ENCODE measurements around the gene LRRC59.
A peak's percentile ranks its signal among the peaks of the same experiment; 100 is the strongest.
"Not testable (repeated sequence)": the region's sequence is repeated elsewhere in the genome, so short reads cannot be mapped to it uniquely, and the experiment has no call there.

The LRRC59 gene

DNA sequence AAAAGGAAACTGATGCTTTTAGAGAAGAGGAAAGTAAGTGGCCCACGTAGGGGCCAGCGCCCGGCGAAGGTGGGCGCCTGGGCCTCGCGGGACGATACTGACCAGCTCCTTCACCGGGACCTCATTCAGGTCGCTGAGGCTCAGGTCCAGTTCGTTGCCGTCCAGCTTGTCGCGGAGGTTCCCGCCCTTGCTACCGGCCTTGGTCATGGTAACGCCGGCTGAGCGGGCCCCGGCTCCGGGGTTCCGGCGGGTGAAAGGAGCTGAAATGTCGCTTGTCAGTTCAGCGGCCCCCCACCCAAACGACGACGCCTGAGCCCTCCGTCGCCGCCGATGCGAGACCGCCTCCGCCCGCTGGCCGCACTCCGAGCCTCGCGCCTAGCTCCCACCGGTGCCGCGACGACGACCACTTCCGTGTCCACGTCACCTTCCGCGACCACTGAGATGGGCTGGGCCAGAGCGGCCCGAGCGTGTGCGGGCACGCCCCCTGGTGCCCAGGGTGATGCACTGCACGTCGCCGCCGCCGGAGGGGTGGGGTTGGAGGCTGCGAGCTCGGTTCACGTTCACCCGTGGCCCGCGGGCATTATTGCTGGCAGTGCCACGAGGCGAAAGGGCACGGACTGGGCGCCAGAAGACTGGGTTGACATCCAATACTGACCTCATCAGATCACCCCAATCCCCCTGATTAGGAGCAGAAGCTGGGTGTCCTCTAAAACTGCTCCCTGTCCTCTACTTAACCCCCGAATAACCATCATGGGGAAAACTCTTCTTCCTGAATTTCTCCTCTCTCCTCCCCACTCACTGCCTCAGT lies at the start of gene LRRC59:
Gene LRRC59 (minus strand): TSS at position 413 of the 808 bp plus-strand sequence. CDS start 206 bp downstream, at position 207.
- DNase-seq = peak; percentile 94

DNA sequence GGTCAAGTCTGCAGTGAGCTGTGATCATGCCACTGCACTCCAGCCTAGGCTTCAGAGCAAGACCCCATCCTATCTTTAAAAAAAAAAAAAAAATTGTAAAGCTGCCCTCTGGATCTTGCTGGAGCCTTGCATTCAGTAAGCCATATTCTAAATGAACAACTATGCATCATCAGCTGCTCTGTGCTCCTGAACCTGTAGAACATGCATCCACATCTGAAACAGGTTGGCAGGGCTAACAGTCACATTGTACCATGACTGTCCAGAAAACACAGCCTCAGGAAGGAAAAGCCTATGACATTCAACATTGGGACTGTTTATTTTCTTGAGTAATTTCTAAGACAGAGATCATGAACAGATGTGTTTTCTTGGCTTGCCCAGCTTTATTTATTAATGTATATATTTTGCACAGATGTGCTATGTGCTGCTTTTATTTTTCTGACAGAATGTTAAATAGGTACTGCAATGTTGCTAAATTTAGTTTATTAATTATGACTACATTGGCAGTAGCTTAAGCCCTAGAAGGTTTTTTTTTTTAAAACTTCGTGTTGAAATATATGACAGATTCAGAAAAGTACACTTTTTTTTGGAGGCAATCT lies 48.5 kb upstream of the LRRC59 start:
- DNase-seq = no peak

DNA sequence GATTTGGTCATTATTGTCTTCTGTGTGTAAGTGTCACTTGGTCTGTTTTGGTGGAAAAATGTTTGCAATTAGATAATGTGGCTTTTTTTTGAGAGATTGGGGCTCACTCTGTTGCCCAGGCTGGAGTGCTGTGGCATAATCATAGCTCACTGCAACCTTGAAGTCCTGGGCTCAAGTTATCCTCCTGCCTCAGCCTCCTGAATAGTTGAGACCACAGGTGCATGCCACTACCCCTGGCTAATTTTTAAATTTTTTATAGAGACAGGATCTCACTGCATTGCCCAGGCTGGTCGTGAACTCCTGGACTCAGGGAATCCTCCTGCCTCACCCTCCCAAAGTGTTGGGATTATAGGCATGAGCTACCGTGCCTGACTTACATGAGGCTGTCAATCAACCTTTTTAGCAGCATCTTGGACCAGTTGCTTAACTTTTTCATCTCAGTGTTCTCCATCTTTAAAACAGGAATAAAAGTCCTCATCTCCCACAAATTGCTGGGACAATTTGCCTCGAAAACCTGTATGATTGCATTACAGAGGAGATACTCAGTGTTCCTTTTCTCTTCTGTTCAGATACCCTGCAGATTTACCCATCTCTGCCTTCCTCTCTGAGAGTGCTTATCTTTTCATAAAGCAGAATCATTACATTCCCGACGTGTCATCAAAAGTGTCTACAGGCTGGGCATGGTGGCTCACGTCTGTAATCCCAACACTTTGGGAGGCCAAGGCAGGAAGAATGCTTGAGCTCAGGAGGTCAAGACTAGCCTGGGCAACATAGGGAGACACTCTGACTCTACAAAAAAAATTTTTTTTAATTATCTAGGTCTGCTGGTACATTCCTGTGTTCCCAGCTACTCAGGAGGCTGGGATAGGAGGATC lies 47.8 kb upstream of the LRRC59 start:
- no peak for DNase-seq

GRCh38 chr17:50443505-50443974 lies 46.2 kb upstream of the LRRC59 start:
- DNase-seq = no peak

- no peak for DNase-seq
Observed at GRCh38 chr17:50440838-50441829, 43.8 kb upstream of the LRRC59 start.

GRCh38 chr17:50440172-50440837 lies 43.0 kb upstream of the LRRC59 start:
- no peak for DNase-seq

DNA sequence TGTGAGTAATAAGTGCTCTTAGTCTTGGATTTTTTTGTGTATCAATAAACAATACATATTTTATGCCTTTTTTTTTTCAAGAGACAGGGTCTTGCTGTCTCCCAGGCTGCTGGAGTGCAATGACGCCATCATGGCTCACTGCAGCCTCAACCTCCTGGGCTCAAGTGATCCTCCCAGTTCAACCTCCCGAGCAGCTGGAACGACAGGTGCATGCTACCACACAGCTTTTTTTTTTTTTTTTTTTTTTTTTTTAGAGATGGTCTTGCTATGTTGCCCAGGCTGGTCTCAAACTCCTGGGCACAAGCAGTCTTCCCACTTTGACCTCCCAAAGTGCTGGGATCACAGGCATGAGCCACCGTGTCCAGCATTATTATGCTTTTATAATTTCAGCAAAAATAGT lies 41.7 kb upstream of the LRRC59 start:
- DNase-seq = no peak

DNA sequence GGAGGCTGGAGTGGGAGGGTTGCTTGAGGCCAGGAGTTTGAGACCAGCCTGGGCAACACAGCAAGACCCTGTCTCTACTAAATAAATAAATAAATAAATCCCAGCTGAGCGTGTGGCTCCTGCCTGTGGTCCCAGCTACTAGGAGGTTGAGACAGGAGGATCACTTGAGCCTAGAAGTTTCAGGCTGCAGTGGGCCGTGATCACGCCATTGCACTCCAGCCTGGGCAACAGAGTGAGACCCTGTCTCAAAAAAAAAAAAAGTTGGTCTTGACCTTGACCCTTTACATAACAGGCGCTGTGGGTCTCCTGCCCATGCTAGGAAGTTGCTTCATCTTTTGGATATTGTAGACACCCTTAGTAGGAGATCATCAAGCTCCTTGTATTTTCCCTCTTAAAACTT lies 40.1 kb upstream of the LRRC59 start:
- DNase-seq = no peak

GRCh38 chr17:50432125-50432762 lies 34.9 kb upstream of the LRRC59 start:
- DNase-seq = no peak

- DNase-seq = no peak
Observed at GRCh38 chr17:50430821-50431618, 33.7 kb upstream of the LRRC59 start.

DNA sequence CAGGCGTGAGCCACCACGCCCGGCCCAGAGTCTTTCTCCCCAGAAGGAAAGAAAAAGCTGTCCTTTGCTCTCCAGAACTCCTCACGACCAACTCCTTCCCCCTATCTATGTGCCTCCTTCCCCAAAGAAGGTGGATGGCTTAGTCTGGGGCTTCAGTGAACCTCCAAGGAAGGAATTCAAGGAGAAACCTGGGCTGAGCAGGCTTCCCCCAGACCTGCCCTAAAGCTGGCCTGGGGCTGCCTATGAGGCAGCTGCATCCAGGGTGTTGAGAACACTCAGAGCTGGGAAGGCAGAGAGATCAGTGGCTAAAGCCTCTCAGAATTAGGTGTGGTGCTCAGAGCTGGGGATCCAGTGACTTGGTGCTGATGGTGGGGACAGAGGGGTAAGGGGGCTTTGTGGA lies 32.5 kb upstream of the LRRC59 start:
- no peak for DNase-seq

DNA sequence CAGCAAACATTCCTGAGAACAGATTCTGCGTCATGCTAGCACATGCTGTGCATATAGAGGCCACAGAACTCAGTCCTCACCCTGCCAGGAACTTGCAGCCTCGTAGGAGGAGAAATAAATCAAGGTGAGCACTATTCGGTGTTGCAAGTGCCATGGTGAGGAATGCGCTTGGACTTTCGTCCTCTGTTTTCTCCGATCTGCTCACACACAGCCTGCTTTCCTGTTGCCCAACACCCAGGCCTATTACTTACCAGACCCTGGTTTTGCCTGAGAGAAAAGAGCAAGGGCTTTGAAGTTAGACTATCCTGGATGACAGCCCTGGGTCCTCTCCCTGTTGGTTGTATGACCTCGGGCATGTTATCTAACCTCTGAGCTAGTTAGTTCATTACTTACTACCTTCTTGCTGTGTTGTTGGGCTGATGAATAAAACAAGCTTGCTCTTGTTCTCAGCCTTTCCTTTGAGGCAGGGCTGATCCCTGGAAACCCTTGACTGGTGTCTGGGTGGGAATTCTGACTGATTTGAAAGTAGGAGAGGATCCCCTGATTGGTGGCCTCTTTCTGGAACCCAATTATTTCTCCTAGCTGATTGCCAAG lies 31.6 kb upstream of the LRRC59 start:
- DNase-seq = no peak

DNA sequence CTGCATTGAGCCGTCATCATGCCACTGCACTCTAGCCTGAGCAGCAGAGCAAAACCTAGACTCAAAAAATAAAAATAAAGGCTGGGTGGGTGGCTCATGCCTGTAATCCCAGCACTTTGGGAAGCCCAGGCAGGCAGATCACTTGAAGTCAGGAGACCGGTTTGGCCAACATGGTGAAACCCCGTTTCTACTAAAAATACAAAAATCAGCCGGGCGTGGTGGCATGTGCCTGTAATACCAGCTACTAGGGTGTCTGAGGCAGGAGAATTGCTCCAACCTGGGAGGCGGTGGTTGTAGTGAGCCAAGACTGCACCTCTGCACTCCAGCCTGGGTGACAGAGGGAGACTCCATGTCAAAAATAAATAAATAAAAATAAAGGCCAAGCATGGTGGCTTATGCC lies 30.8 kb upstream of the LRRC59 start:
- DNase-seq = not testable (repeated sequence)

- peak; percentile 12 to 25 for DNase-seq
Observed at GRCh38 chr17:50426814-50427787, 29.8 kb upstream of the LRRC59 start.

DNA sequence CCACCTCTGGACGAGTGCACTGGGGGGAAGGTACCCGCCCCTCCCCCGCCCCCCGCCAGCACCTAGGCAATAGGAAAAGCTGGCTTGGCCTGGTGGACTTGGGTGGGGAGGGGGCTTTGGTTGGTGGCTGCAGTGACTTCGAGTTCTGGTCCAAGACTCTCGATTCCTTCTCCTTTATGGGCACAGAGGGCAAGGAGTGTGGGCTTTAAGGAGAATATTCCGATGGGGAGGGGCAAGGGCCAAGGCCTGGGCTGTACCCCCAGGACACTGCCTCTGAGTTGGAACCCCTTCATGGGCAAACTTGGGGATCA lies 29.1 kb upstream of the LRRC59 start:
- no peak for DNase-seq

GRCh38 chr17:50425682-50426471 lies 28.6 kb upstream of the LRRC59 start, which contains the start of gene ACSF2:
Gene ACSF2 (plus strand): TSS chr17:50426218. CDS start chr17:50426262, 44 bp downstream.
- peak; percentile 72 to 80 for DNase-seq

- no peak for DNase-seq
Observed at GRCh38 chr17:50424996-50425681, 27.8 kb upstream of the LRRC59 start.

Data from stimulated activated CD4-positive, alpha-beta T cell treated with anti-CD3 and anti-CD28 coated beads, Interleukin-2, amount 100 ng/mL, for 24 hours (primary cell).